NCI-H82 (cell line): ENCODE data around the gene CSNK1E.

ENCODE experiments used
- DNase-seq: peaks from one replicate; lab custom pipeline; 2025; lab: John Stamatoyannopoulos, UW

The CSNK1E gene

GRCh38 chr22:38273135-38273826 is 44.0 kb downstream of the CSNK1E start:
- DNase-seq, result peak; percentile 37

DNA sequence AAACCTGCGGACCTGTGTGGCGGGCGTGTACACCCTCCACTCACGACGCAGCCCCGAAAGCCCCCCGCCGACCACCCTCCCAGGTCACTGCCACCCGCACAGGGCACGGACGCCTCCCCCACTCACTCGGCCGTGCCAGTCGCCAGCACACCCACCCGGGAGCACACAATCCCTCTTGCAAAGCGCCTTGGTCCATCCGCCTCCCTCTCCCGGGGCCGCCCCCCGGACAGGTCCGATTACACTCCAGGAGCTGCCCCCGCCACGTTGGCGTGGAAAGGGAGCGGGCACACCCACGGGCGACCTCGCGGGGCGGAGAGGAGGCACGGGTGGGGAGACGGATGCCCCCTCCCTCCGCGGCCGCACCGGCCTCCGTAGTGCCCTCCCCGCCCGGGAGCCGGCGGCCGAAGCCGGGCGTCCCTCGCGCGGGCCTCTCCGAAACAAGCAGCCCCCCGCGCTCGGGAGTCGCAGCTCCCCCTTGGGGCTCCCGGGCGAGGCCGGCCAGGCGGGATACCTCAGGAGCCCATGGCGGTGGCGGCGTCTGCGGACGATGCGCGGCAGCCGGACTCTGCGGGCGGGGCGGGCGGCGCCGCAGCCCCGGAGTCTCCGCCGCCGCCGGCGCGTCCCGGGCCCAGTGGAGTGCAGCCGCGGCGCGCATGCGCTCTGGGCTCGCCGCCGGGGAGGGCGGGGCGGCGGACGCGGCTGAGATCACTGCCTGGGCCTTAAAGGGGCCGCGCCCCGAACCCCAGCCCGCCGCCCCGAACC is 44.7 kb downstream of the CSNK1E start, which contains the start of gene TMEM184B:
Gene TMEM184B (minus strand): TSS at position 638 of the 762 bp plus-strand sequence. CDS start 25,049 bp downstream, outside the sequence.
- peak; percentile 70 for DNase-seq

- peak; percentile 32 for DNase-seq
These were observed 45.3 kb downstream of the CSNK1E start for GRCh38 chr22:38271927-38272372.

DNA sequence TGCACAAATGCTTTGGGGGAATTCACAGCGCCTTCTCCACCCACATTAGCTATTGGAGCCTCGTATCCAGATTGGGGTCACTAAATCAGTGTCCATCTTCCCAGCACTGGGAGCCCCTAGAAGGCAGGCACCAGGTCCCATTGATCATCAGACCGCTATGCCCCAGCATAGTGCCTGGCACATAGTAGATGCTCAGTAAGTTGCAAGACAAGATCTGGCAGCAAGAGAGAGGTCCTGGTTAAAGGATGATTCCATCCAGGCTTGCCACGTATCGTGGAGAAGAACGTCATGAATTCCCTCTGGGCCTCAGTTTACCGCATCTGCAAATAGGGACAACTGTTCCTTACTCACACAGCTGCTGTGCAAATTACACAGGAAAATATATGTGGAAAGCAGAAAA is 46.1 kb downstream of the CSNK1E start:
- no peak for DNase-seq

GRCh38 chr22:38270091-38270992 is 46.9 kb downstream of the CSNK1E start:
- no peak for DNase-seq

DNA sequence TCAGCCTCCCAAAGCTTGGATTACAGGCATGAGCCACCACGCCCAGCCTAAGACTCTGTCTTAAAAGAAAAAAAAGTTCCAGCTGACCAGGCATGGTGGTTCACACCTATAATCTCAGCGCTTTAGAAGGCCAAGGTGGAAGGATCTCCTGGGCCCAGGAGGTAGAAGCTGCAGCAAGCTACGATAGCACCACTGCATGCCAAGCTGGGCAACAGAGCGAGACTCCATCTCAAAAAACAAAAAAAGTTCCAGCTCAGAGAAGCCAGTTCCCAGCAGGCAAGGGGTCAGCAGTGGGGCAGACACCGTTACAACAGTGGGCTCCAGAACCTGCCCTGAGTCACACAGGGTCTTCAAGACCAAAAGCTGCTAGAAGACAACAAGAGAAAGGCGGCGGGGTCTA is 47.8 kb downstream of the CSNK1E start:
- no peak for DNase-seq

DNA sequence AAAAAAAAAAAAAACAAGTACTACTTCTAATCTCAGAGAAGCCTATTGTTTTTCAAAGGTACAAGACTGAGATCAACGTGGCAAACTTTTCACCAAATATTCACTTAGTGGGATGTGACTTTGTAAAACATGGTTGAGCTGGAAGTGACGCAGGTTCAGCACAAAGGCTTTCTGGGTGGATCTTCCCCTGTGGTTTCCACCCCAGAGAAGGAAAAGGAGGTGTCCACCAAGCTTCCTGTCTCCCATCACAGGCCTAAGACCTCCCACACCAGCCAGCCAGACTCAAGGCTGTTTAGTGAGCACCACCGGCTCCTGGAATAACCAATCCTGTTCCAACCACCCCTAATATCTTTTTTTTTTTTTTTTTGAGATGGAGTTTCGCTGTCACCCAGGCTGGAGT is 50.1 kb downstream of the CSNK1E start:
- DNase-seq, result no peak

DNA sequence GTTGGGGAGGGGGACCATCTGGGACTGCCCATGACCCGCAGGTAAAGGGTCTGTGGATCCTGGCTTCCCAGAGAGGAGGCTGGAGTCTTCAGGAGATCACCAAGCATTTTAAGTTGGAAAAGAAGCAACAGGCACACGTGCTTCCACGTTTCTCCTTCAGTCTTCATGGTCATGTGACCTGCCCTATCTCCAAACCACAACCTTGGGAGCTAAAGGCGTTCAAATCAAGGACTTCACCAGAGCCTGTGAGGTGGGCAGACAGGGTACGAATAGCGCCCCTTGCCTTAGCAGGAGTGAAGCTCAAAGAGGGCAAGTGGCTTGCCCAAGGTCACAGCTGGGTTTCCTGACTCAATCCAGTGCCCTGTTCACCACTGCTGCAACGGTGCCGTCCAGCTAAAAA is 51.1 kb downstream of the CSNK1E start:
- DNase-seq, result no peak

GRCh38 chr22:38264322-38264843 is 52.9 kb downstream of the CSNK1E start:
- DNase-seq, result no peak

- DNase-seq, result peak; percentile 39
These were observed 55.0 kb downstream of the CSNK1E start for GRCh38 chr22:38262051-38262795.

DNA sequence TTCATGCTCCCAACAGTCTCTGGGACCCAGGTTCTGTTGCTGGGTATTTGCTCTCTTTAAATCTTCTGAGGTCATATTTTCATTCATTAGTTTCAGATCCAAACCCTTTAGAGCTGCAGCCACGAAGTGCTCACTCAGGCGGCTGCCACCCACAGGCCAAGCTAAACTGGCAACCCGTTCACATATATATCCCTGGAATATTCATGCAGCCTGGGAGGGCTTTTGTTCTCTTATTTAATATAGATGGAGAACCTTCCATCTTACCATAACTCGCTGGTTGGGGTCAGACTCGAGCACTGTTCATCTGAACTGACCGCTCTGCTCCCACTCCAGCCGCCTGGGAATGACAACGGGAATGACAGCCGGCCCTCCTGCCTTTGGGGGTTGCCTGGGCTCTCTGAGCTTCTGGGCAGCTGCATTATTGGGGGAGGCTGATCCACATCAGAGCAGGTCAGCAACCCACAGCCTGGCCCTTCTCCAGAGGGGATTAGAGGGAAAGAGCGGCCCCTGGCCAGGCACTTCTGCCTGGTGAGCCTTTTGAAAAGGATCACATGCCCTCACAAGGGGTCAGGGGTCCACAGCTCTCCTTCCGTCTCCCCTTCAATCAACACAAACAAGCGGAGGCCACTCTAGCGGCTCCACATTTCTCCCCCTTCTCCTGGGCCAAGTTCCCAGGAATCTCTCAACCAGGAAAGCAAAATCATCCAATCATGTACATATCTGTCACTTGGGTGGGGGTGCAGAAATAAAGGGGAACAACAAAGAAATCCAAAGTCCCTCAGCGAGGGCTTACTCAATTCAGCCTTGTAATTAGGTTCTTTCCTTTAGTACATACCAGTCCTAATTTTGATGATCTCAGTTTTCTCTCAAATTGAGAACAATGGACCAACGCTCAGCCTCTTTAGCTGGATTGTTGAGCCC is 56.2 kb downstream of the CSNK1E start:
- no peak for DNase-seq

GRCh38 chr22:38259370-38259769 is 57.9 kb downstream of the CSNK1E start:
- no peak for DNase-seq

- no peak for DNase-seq
These were observed 58.3 kb downstream of the CSNK1E start for GRCh38 chr22:38258895-38259294.

GRCh38 chr22:38257650-38258250 is 59.5 kb downstream of the CSNK1E start:
- DNase-seq, result no peak

GRCh38 chr22:38257181-38257580 is 60.1 kb downstream of the CSNK1E start:
- no peak for DNase-seq

GRCh38 chr22:38255697-38256096 is 61.5 kb downstream of the CSNK1E start:
- no peak for DNase-seq

- DNase-seq, result no peak
These were observed 65.9 kb downstream of the CSNK1E start for GRCh38 chr22:38251341-38251692.

- no peak for DNase-seq
These were observed 66.4 kb downstream of the CSNK1E start for GRCh38 chr22:38250643-38251340.
